Measurements from ENCODE around the gene NUMB.

The NUMB gene

DNA sequence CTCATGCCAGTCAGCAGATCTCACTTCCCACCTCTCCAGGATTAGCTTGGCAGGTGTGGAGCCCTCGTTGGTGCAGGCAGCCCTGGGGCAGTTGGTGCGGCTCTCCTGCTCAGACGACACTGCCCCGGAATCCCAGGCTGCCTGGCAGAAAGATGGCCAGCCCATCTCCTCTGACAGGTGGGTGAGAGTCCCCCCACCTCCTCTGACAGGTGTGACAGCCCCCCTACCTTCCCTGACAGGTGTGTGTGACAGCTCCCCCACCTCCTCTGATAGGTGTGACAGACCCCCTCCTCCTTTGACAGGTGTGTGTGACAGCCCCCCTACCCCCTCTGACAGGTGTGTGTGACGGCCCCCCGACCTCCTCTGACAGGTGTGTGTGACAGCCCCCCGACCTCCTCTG, 194.7 kb downstream of the NUMB start:
- no peak overlapping the region for H3K27ac ChIP-seq (ENCODE audit: low read length)
- no peaks in the 10 kb centered on the region for H3K9me3 ChIP-seq (ENCODE audit: control insufficient read depth, low read depth, low read length)
- H3K4me3 ChIP-seq (ENCODE audit: low read length) = no peak overlapping the region
- H3K27me3 ChIP-seq (ENCODE audit: control insufficient read depth, insufficient read depth, low read length) = no peaks in the 10 kb centered on the region
- H3K9ac ChIP-seq (ENCODE audit: low read length) = no peak overlapping the region
- no peaks in the 10 kb centered on the region for H3K4me1 ChIP-seq (ENCODE audit: control insufficient read depth, low read depth, low read length)
- H3K36me3 ChIP-seq (ENCODE audit: control insufficient read depth, low read depth, low read length) = peaks cover 2% of the 10 kb centered on the region

DNA sequence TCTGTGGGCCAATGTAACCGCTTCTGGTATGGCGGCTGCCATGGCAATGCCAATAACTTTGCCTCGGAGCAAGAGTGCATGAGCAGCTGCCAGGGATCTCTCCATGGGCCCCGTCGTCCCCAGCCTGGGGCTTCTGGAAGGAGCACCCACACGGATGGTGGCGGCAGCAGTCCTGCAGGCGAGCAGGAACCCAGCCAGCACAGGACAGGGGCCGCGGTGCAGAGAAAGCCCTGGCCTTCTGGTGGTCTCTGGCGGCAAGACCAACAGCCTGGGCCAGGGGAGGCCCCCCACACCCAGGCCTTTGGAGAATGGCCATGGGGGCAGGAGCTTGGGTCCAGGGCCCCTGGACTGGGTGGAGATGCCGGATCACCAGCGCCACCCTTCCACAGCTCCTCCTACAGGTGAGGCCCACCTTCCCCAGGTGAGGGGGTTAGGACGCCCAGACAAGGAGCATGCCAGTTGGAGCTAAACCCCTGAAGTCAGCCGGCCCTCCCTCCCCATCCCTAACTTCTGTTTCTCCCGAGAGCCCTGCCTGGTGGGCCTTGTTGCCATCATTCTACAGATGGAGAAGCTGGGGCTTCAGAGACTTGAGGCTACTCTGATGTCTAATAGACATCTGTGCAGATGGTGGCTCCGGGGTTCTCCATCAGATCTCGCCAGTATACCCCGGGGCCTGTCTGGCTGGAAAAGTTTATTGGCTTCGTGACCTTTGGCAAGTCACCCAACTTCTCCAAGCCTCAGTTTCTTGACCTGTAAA, 195.7 kb downstream of the NUMB start:
- no peak overlapping the region for H3K4me3 ChIP-seq (ENCODE audit: low read length)
- no peaks in the 10 kb centered on the region for H3K9me3 ChIP-seq (ENCODE audit: control insufficient read depth, low read depth, low read length)
- H3K27ac ChIP-seq (ENCODE audit: low read length) = no peak overlapping the region
- no peaks in the 10 kb centered on the region for H3K36me3 ChIP-seq (ENCODE audit: control insufficient read depth, low read depth, low read length)
- H3K27me3 ChIP-seq (ENCODE audit: control insufficient read depth, insufficient read depth, low read length) = no peaks in the 10 kb centered on the region
- H3K4me1 ChIP-seq (ENCODE audit: control insufficient read depth, low read depth, low read length) = no peaks in the 10 kb centered on the region
- H3K9ac ChIP-seq (ENCODE audit: low read length) = no peak overlapping the region

GRCh38 chr14:73261520-73262426, 196.6 kb downstream of the NUMB start:
- no peaks in the 10 kb centered on the region for H3K9me3 ChIP-seq (ENCODE audit: control insufficient read depth, low read depth, low read length)
- H3K4me3 ChIP-seq (ENCODE audit: low read length) = no peak overlapping the region
- H3K27me3 ChIP-seq (ENCODE audit: control insufficient read depth, insufficient read depth, low read length) = no peaks in the 10 kb centered on the region
- H3K27ac ChIP-seq (ENCODE audit: low read length) = no peak overlapping the region
- no peaks in the 10 kb centered on the region for H3K36me3 ChIP-seq (ENCODE audit: control insufficient read depth, low read depth, low read length)
- H3K9ac ChIP-seq (ENCODE audit: low read length) = no peak overlapping the region
- no peaks in the 10 kb centered on the region for H3K4me1 ChIP-seq (ENCODE audit: control insufficient read depth, low read depth, low read length)

GRCh38 chr14:73261075-73261474, 197.3 kb downstream of the NUMB start:
- Histone ChIP-seq H3K36me3 (ENCODE audit: control insufficient read depth, low read depth, low read length) (no peaks in the 10 kb centered on the region), H3K4me1 (ENCODE audit: control insufficient read depth, low read depth, low read length) (no peaks in the 10 kb centered on the region), H3K4me3 (ENCODE audit: low read length) (no peak overlapping the region), H3K27ac (ENCODE audit: low read length) (no peak overlapping the region), H3K27me3 (ENCODE audit: control insufficient read depth, insufficient read depth, low read length) (no peaks in the 10 kb centered on the region), H3K9me3 (ENCODE audit: control insufficient read depth, low read depth, low read length) (no peaks in the 10 kb centered on the region), H3K9ac (ENCODE audit: low read length) (no peak overlapping the region)

DNA sequence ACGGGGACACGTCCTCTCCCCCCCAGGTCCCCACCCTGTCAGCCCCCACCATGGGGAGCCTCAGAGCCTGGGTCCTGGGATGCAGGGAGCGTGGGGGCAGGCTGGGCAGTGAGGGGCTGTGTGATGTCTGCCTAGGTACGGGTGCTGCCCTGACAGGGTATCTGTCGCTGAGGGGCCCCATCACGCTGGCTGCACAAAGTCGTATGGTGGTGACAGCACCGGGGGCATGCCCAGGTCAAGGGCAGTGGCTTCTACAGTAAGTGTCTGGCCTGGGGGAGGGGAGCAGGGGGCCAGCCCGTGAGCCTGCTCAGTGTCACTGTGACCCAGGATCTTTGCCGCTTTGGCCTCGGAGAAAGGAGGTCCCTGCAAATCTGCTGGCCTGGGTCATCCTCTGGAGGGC, 197.8 kb downstream of the NUMB start:
- Histone ChIP-seq H3K27me3 (ENCODE audit: control insufficient read depth, insufficient read depth, low read length) (no peaks in the 10 kb centered on the region), H3K36me3 (ENCODE audit: control insufficient read depth, low read depth, low read length) (no peaks in the 10 kb centered on the region), H3K27ac (ENCODE audit: low read length) (no peak overlapping the region), H3K9ac (ENCODE audit: low read length) (no peak overlapping the region), H3K4me3 (ENCODE audit: low read length) (no peak overlapping the region), H3K9me3 (ENCODE audit: control insufficient read depth, low read depth, low read length) (no peaks in the 10 kb centered on the region), H3K4me1 (ENCODE audit: control insufficient read depth, low read depth, low read length) (no peaks in the 10 kb centered on the region)

DNA sequence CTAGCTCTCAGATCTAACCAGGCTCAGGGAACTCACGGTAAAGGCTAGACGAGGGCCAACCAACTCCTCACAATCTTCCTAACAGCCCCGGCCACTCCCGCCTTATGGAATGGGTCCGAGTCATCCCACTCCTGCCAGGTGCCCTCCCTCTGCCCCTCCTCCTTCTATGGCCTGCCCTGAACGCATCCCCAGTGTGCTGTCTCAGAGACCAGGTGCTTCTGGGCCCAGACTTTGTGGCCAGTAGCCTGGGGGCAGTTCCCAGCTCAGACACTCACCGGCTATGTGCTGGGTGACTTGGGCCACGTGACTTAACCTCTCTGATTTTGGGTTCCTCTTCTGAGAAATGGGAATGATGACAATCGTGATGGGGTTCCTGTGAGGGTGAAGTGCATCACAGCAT, 198.5 kb downstream of the NUMB start:
- H3K27ac ChIP-seq (ENCODE audit: low read length) = no peak overlapping the region
- no peaks in the 10 kb centered on the region for H3K27me3 ChIP-seq (ENCODE audit: control insufficient read depth, insufficient read depth, low read length)
- no peak overlapping the region for H3K9ac ChIP-seq (ENCODE audit: low read length)
- H3K36me3 ChIP-seq (ENCODE audit: control insufficient read depth, low read depth, low read length) = no peaks in the 10 kb centered on the region
- no peaks in the 10 kb centered on the region for H3K9me3 ChIP-seq (ENCODE audit: control insufficient read depth, low read depth, low read length)
- H3K4me1 ChIP-seq (ENCODE audit: control insufficient read depth, low read depth, low read length) = no peaks in the 10 kb centered on the region
- no peak overlapping the region for H3K4me3 ChIP-seq (ENCODE audit: low read length)

GRCh38 chr14:73258845-73259611, 199.3 kb downstream of the NUMB start:
- no peaks in the 10 kb centered on the region for H3K36me3 ChIP-seq (ENCODE audit: control insufficient read depth, low read depth, low read length)
- H3K4me1 ChIP-seq (ENCODE audit: control insufficient read depth, low read depth, low read length) = no peaks in the 10 kb centered on the region
- no peaks in the 10 kb centered on the region for H3K27me3 ChIP-seq (ENCODE audit: control insufficient read depth, insufficient read depth, low read length)
- no peak overlapping the region for H3K9ac ChIP-seq (ENCODE audit: low read length)
- H3K27ac ChIP-seq (ENCODE audit: low read length) = no peak overlapping the region
- no peak overlapping the region for H3K4me3 ChIP-seq (ENCODE audit: low read length)
- H3K9me3 ChIP-seq (ENCODE audit: control insufficient read depth, low read depth, low read length) = no peaks in the 10 kb centered on the region

DNA sequence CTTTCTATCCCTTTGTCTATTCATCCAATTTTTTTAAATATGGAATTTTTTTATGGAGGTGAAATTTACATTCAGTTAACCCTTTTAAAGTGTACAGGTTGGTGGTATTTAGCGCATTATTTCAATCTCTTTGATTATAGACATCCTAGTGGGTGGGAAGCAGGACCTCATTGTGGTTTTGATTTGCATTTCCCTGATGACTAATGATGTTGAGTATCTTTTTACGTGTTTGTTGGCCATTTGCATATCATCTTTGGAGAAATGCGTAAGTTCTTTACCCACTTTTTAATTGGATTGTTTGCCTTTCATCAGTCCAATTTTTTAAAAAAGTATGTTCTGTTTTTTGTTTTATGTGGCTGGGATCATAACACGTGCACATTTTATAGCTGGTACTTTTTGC, 200.3 kb downstream of the NUMB start:
- H3K4me3 ChIP-seq (ENCODE audit: low read length) = no peak overlapping the region
- H3K9me3 ChIP-seq (ENCODE audit: control insufficient read depth, low read depth, low read length) = no peaks in the 10 kb centered on the region
- H3K9ac ChIP-seq (ENCODE audit: low read length) = no peak overlapping the region
- no peaks in the 10 kb centered on the region for H3K27me3 ChIP-seq (ENCODE audit: control insufficient read depth, insufficient read depth, low read length)
- no peaks in the 10 kb centered on the region for H3K4me1 ChIP-seq (ENCODE audit: control insufficient read depth, low read depth, low read length)
- H3K36me3 ChIP-seq (ENCODE audit: control insufficient read depth, low read depth, low read length) = no peaks in the 10 kb centered on the region
- no peak overlapping the region for H3K27ac ChIP-seq (ENCODE audit: low read length)

- no peaks in the 10 kb centered on the region for H3K9me3 ChIP-seq (ENCODE audit: control insufficient read depth, low read depth, low read length)
- no peak overlapping the region for H3K4me3 ChIP-seq (ENCODE audit: low read length)
- H3K9ac ChIP-seq (ENCODE audit: low read length) = no peak overlapping the region
- H3K27me3 ChIP-seq (ENCODE audit: control insufficient read depth, insufficient read depth, low read length) = no peaks in the 10 kb centered on the region
- H3K4me1 ChIP-seq (ENCODE audit: control insufficient read depth, low read depth, low read length) = no peaks in the 10 kb centered on the region
- H3K36me3 ChIP-seq (ENCODE audit: control insufficient read depth, low read depth, low read length) = no peaks in the 10 kb centered on the region
- no peak overlapping the region for H3K27ac ChIP-seq (ENCODE audit: low read length)
Observed at GRCh38 chr14:73255693-73256225, 202.6 kb downstream of the NUMB start.

GRCh38 chr14:73255005-73255400, 203.3 kb downstream of the NUMB start:
- no peak overlapping the region for H3K4me3 ChIP-seq (ENCODE audit: low read length)
- H3K4me1 ChIP-seq (ENCODE audit: control insufficient read depth, low read depth, low read length) = no peaks in the 10 kb centered on the region
- no peaks in the 10 kb centered on the region for H3K36me3 ChIP-seq (ENCODE audit: control insufficient read depth, low read depth, low read length)
- H3K9me3 ChIP-seq (ENCODE audit: control insufficient read depth, low read depth, low read length) = no peaks in the 10 kb centered on the region
- no peak overlapping the region for H3K9ac ChIP-seq (ENCODE audit: low read length)
- H3K27ac ChIP-seq (ENCODE audit: low read length) = no peak overlapping the region
- no peaks in the 10 kb centered on the region for H3K27me3 ChIP-seq (ENCODE audit: control insufficient read depth, insufficient read depth, low read length)

GRCh38 chr14:73254247-73255004, 203.9 kb downstream of the NUMB start:
- no peak overlapping the region for H3K9ac ChIP-seq (ENCODE audit: low read length)
- H3K4me1 ChIP-seq (ENCODE audit: control insufficient read depth, low read depth, low read length) = no peaks in the 10 kb centered on the region
- H3K9me3 ChIP-seq (ENCODE audit: control insufficient read depth, low read depth, low read length) = no peaks in the 10 kb centered on the region
- no peaks in the 10 kb centered on the region for H3K36me3 ChIP-seq (ENCODE audit: control insufficient read depth, low read depth, low read length)
- no peaks in the 10 kb centered on the region for H3K27me3 ChIP-seq (ENCODE audit: control insufficient read depth, insufficient read depth, low read length)
- no peak overlapping the region for H3K27ac ChIP-seq (ENCODE audit: low read length)
- no peak overlapping the region for H3K4me3 ChIP-seq (ENCODE audit: low read length)
